OCI-LY7 (cell line): Measurements from ENCODE around the gene COLEC12. TPM values are rescaled to one million over a fixed set of nuclear protein-coding genes. Genes with fewer than 3 reads are reported as not detected.

Source experiments
- BruUV-seq: library from RNA; stranded (reverse); fragments of 400-500 nt; replicated peaks from 2 replicates; lab custom pipeline; 2021; lab: Mats Ljungman, UMichigan
- CTCF ChIA-PET: fragments of 300-600 bp; sonication (Branson Sonifier 250); formaldehyde crosslinking; loops from one replicate; lab custom pipeline; 2022; ENCODE audit warnings: antibody characterized with exemption; ENCODE audit not compliant: unreplicated experiment; lab: Charles Lee
- POLR2A ChIA-PET: fragments of 300-600 bp; sonication (Branson Sonifier 250); formaldehyde crosslinking; loops from one replicate; lab custom pipeline; 2022; ENCODE audit warnings: antibody characterized with exemption; lab: Charles Lee
- DNase-seq: peaks from one replicate; pipeline ENCODE4 v3.0.0-alpha.2; 2015; ENCODE audit warnings: low spot score
- H2AFZ ChIP-seq: fragments of 200-600 bp; sonication (generic), shearing (Covaris generic); 2 replicates; pipeline ENCODE4 v1.6.1; 2014; ENCODE audit warnings: mild to moderate bottlenecking, antibody characterized with exemption, low read length, moderate library complexity
- H3K27ac ChIP-seq: fragments of 200-600 bp; sonication (generic); 2 replicates; pipeline ENCODE4 v1.5.1; 2014; ENCODE audit warnings: mixed run types, low read depth, mild to moderate bottlenecking, moderate library complexity, low read length, inconsistent platforms; ENCODE audit not compliant: poor library complexity, severe bottlenecking
- H3K36me3 ChIP-seq: fragments of 200-600 bp; sonication (generic); 2 replicates; pipeline ENCODE4 v1.6.1; 2014; ENCODE audit warnings: mild to moderate bottlenecking, antibody characterized with exemption, low read length, moderate library complexity, mixed read lengths; ENCODE audit not compliant: insufficient read depth
- H3K4me1 ChIP-seq: fragments of 200-600 bp; sonication (generic); 2 replicates; pipeline ENCODE4 v1.5.1; 2014; ENCODE audit warnings: mild to moderate bottlenecking, low read length; ENCODE audit not compliant: insufficient read depth, poor library complexity, severe bottlenecking
- H3K4me2 ChIP-seq: fragments of 200-600 bp; sonication (generic); 2 replicates; pipeline ENCODE4 v1.6.1; 2014; ENCODE audit warnings: mild to moderate bottlenecking, low read length
- H3K4me3 ChIP-seq: fragments of 200-600 bp; sonication (generic); 2 replicates; pipeline ENCODE4 v1.5.1; 2014; ENCODE audit warnings: mild to moderate bottlenecking, low read depth, low read length; ENCODE audit not compliant: poor library complexity, severe bottlenecking
- H3K79me2 ChIP-seq: fragments of 200-600 bp; sonication (generic); 2 replicates; pipeline ENCODE4 v1.6.1; 2016; ENCODE audit warnings: low read depth, mild to moderate bottlenecking, low read length, moderate library complexity, mixed read lengths; ENCODE audit not compliant: insufficient read depth
- H3K9me2 ChIP-seq: fragments of 200-600 bp; sonication (generic); 2 replicates; pipeline ENCODE4 v1.6.1; 2016; ENCODE audit warnings: mild to moderate bottlenecking, low read length, mixed read lengths; ENCODE audit not compliant: insufficient read depth
- H3K9me3 ChIP-seq: fragments of 200-600 bp; sonication (generic); 2 replicates; pipeline ENCODE4 v1.6.1; 2014; ENCODE audit warnings: mild to moderate bottlenecking, mixed run types, low read length, mixed read lengths
- H4K20me1 ChIP-seq: fragments of 200-600 bp; sonication (generic); 2 replicates; pipeline ENCODE4 v1.6.1; 2014; ENCODE audit warnings: mild to moderate bottlenecking, antibody characterized with exemption, low read length, moderate library complexity, mixed read lengths; ENCODE audit not compliant: insufficient read depth
- CTCF ChIP-seq: fragments of 200-600 bp; sonication (generic); conservative IDR thresholded peaks from 2 replicates; pipeline ENCODE4 v1.5.1; 2014; ENCODE audit warnings: mild to moderate bottlenecking, antibody characterized with exemption, low read length, moderate library complexity, mixed read lengths
- EZH2phosphoT487 ChIP-seq: fragments of 200-600 bp; sonication (generic); IDR thresholded peaks from 2 replicates; pipeline ENCODE4 v1.6.1; 2018; ENCODE audit warnings: low read depth, borderline replicate concordance, mild to moderate bottlenecking, mixed run types, antibody characterized with exemption, low read length, moderate library complexity, mixed read lengths
- intact Hi-C: fragments of 100-400 bp; cut with micrococcal nuclease; formaldehyde crosslinking; loops from one replicate; pipeline ENCODE4 v1.10.0; 2022; ENCODE audit not compliant: unreplicated experiment
- total RNA-seq, 2 experiments: library from RNA; depleted of rRNA in 1 of 2; stranded (reverse); fragments of >200 nt in 1 of 2; shearing (Covaris generic) in 1 of 2; gene quantifications; 2 replicates each; pipeline ENCODE4 v1.2.3, GENCODE V29; 2014 to 2022

COLEC12 gene
- total RNA-seq, 2 experiments from 2014 or later = not detected

DNA sequence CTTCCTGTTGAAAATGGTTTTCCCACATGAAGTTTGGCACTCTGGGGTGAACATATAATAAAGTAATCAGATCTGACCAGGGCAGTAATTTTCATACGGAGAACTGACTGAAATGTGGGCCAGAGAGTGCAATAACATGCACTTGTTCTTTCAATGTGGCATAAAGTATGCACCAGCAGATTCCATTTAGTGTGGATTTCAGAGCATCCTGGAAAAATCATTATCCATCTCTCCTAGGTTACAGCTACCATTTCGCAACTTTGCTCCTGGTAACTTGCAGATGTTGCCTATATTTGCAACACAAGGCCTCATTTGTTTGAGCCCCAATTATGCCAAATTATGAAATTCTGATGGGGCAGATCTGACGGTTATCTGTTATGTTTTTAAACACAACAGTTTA, 55.4 kb downstream of the COLEC12 start:
- Histone ChIP-seq H3K79me2 (no peaks in the 10 kb centered on the region), H3K9me3 (no peaks in the 10 kb centered on the region), H3K4me3 (no peak overlapping the region), H3K27ac (no peak overlapping the region), H3K9me2 (no peaks in the 10 kb centered on the region), H3K4me1 (no peaks in the 10 kb centered on the region), H4K20me1 (no peaks in the 10 kb centered on the region), H3K36me3 (no peaks in the 10 kb centered on the region), H3K4me2 (no peak overlapping the region), H2AFZ (no peak overlapping the region)
- no peak for TF ChIP-seq CTCF
- no peak for TF ChIP-seq EZH2phosphoT487
- intact Hi-C loops = no loop called here
- BruUV-seq = no TSS peak
- POLR2A ChIA-PET = no interaction called here
- DNase-seq = no peak
- CTCF ChIA-PET = no interaction called here

DNA sequence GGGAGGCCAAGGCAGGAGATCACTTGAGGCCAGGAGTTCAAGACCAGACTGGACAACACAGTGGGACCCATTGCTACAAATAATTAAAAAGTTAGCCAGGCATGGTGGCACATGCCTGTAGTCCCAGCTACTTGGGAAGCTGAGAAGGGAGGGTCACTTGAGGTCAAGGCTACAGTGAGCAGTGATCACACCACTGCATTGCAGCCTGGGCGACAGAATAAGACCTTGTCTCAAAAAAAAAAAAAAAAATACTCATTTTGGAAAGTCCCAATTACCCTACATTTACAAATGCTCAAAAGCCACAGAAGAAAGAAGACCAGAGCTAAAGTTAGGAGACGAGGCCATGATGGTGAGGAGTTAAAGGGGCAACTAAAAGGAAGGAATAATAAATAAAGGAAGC, 61.9 kb downstream of the COLEC12 start:
- BruUV-seq = no TSS peak
- intact Hi-C loops = no loop called here

More for the DNA sequence above, 61.9 kb downstream of the COLEC12 start:
- no peak for DNase-seq
- TF ChIP-seq CTCF (no peak), EZH2phosphoT487 (no peak)
- H3K27ac ChIP-seq = no peak overlapping the region
- H3K4me3 ChIP-seq = no peak overlapping the region
- H3K4me2 ChIP-seq = no peak overlapping the region
- ChIA-PET POLR2A (no interaction called here), CTCF (no interaction called here)
- no peaks in the 10 kb centered on the region for H4K20me1 ChIP-seq
- H3K9me2 ChIP-seq = no peaks in the 10 kb centered on the region
- no peaks in the 10 kb centered on the region for H3K79me2 ChIP-seq
- no peaks in the 10 kb centered on the region for H3K9me3 ChIP-seq
- no peaks in the 10 kb centered on the region for H3K4me1 ChIP-seq
- H2AFZ ChIP-seq = no peak overlapping the region
- H3K36me3 ChIP-seq = no peaks in the 10 kb centered on the region
